ENCODE results near the gene STAT3. TPM values are rescaled to one million over a fixed set of nuclear protein-coding genes. Genes with fewer than 3 reads are reported as not detected.
A peak's percentile ranks its signal among the peaks of the same experiment; 100 is the strongest.

The STAT3 gene
- total and polyA plus RNA-seq, 9 of the 15 experiments (the other 6 are each of a cell fraction or from before 2014, with no cell fraction given), result 90.0 to 179 (median 114) TPM

DNA sequence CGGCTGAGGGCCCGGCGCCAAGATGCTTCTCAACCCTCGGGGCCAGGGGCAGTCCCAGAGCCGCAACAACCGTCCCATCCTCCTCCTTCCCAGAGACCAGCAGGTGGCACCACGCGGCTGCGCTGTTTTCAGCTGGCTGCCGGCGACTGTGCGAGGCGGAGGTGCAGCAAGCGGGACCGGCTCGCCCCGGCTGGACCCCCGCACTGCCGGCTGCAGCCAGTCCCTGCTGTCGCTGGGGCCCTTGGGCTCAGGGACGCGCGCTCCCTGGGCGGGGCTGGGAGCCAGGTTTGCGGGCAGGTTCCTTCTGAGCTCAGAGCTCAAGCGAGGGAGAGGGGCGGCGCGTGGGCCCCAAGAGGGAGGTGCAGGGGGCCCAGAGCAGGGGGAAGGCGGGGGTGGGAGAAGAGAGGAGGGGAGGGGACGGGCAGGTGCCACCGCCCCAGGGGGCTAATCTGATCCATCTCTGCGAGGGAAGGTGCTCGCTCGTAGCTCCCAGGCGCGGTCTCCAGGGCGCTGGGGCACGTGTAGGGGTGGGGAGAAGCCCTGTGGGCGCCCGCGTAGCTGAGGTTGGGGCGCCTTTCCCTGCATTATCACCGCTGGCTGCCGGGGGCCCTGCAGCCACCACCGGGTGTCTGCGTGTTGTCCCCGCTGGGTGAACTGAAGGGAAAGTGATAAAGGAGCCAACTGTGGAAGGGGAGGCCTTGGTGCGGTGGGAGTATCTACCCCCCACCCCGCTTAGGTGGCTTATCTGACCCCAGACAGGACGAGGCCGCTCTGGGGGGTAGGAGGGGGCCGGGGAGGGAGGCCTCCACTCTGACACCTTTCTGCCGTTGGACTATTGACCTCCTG, 75.7 kb downstream of the STAT3 start (continued):
- no peak for TF ChIP-seq ZNF518B (CRISPR knock-in tag; IDR thresholded peaks at IDR 0.05)
- peak; percentile 85 for TF ChIP-seq TAL1 (IDR thresholded peaks at IDR 0.05)
- TF ChIP-seq, protein P1, sequence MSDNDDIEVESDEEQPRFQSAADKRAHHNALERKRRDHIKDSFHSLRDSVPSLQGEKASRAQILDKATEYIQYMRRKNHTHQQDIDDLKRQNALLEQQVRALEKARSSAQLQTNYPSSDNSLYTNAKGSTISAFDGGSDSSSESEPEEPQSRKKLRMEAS (CRISPR knock-in tag; IDR thresholded peaks at IDR 0.05), result peak; percentile 84
- no peak for TF ChIP-seq C11orf30 (IDR thresholded peaks at IDR 0.05; ENCODE audit: low read depth)
- no peak for TF ChIP-seq XRCC4 (IDR thresholded peaks at IDR 0.05; ENCODE audit: extremely low read depth, insufficient read depth, insufficient read length)
- TF ChIP-seq KLF10 (CRISPR knock-in tag; IDR thresholded peaks at IDR 0.05), result no peak; the same call in 1 of the 2 replicates
- TF ChIP-seq, protein P2, sequence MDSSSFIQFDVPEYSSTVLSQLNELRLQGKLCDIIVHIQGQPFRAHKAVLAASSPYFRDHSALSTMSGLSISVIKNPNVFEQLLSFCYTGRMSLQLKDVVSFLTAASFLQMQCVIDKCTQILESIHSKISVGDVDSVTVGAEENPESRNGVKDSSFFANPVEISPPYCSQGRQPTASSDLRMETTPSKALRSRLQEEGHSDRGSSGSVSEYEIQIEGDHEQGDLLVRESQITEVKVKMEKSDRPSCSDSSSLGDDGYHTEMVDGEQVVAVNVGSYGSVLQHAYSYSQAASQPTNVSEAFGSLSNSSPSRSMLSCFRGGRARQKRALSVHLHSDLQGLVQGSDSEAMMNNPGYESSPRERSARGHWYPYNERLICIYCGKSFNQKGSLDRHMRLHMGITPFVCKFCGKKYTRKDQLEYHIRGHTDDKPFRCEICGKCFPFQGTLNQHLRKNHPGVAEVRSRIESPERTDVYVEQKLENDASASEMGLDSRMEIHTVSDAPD (CRISPR knock-in tag; IDR thresholded peaks at IDR 0.05), result no peak
- TF ChIP-seq ZZZ3 (IDR thresholded peaks at IDR 0.05), result no peak
- no peak for TF ChIP-seq RBM14 (IDR thresholded peaks at IDR 0.05; ENCODE audit: borderline replicate concordance, insufficient read depth, low read depth, low read length)
- peak; percentile 78 to 82 for TF ChIP-seq KDM1A (IDR thresholded peaks at IDR 0.05)
- TF ChIP-seq ZNF224 (CRISPR knock-in tag; IDR thresholded peaks at IDR 0.05), result no peak
- peak; percentile 86 for TF ChIP-seq GATA2 (CRISPR knock-in tag; IDR thresholded peaks at IDR 0.05)
- TF ChIP-seq FOXA1 (IDR thresholded peaks at IDR 0.05; ENCODE audit: borderline replicate concordance), result no peak
- TF ChIP-seq EP400 (IDR thresholded peaks at IDR 0.05), result peak; percentile 82
- peak; percentile 59; the same call in 1 of the 2 replicates for TF ChIP-seq KLF6 (CRISPR knock-in tag; IDR thresholded peaks at IDR 0.05; ENCODE audit: borderline replicate concordance)
- TF ChIP-seq, protein P3, sequence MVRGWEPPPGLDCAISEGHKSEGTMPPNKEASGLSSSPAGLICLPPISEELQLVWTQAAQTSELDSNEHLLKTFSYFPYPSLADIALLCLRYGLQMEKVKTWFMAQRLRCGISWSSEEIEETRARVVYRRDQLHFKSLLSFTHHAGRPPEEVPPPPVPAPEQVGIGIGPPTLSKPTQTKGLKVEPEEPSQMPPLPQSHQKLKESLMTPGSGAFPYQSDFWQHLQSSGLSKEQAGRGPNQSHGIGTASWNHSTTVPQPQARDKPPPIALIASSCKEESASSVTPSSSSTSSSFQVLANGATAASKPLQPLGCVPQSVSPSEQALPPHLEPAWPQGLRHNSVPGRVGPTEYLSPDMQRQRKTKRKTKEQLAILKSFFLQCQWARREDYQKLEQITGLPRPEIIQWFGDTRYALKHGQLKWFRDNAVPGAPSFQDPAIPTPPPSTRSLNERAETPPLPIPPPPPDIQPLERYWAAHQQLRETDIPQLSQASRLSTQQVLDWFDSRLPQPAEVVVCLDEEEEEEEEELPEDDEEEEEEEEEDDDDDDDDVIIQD (CRISPR knock-in tag; IDR thresholded peaks at IDR 0.05), result no peak
- no peak for TF ChIP-seq HNRNPUL1 (IDR thresholded peaks at IDR 0.05; ENCODE audit: low read length)
- TF ChIP-seq CREB1 (IDR thresholded peaks at IDR 0.05), result peak; percentile 23; the same call in 1 of the 2 replicates
- TF ChIP-seq CREB1 (CRISPR knock-in tag; IDR thresholded peaks at IDR 0.05), result no peak
- no peak for TF ChIP-seq DNMT1 (IDR thresholded peaks at IDR 0.05)
- no peak; the same call in 1 of the 2 replicates for TF ChIP-seq ZNF766 (CRISPR knock-in tag; conservative IDR thresholded peaks at IDR 0.05)
